NCI-H82 treated with DMSO at 0.1 percent for 48 hours (cell line): ENCODE data around the gene FGA.
"Not testable (repeated sequence)": the region's sequence is repeated elsewhere in the genome, so short reads cannot be mapped to it uniquely, and the experiment has no call there.

Experiments
- DNase-seq: peaks from one replicate; lab custom pipeline; 2025; ENCODE audit not compliant: unreplicated experiment; lab: John Stamatoyannopoulos, UW

Gene FGA

GRCh38 chr4:154608361-154609252, 18.1 kb upstream of the FGA start:
- DNase-seq = no peak

- DNase-seq = no peak
These were observed 16.5 kb upstream of the FGA start for GRCh38 chr4:154606728-154607723.

- DNase-seq = no peak
These were observed 14.2 kb upstream of the FGA start for GRCh38 chr4:154604696-154605200.

- DNase-seq = no peak
These were observed 12.7 kb upstream of the FGA start for GRCh38 chr4:154603033-154603943.

GRCh38 chr4:154602404-154603020, 12.0 kb upstream of the FGA start:
- no peak for DNase-seq

- DNase-seq = no peak
These were observed 7.5 kb upstream of the FGA start for GRCh38 chr4:154597798-154598774.

GRCh38 chr4:154597281-154597680, 6.7 kb upstream of the FGA start:
- DNase-seq = not testable (repeated sequence)

- no peak for DNase-seq
These were observed 5.3 kb upstream of the FGA start for GRCh38 chr4:154595807-154596206.

- DNase-seq = not testable (repeated sequence)
These were observed 3.8 kb upstream of the FGA start for GRCh38 chr4:154594343-154594742.

- no peak for DNase-seq
These were observed 3.3 kb upstream of the FGA start for GRCh38 chr4:154593868-154594267.

- DNase-seq = no peak
These were observed 1.3 kb upstream of the FGA start for GRCh38 chr4:154591890-154592289.

GRCh38 chr4:154589296-154590197, 995 bp downstream of the FGA start:
- no peak for DNase-seq

- DNase-seq = no peak
These were observed 2.3 kb downstream of the FGA start for GRCh38 chr4:154588198-154588597.

GRCh38 chr4:154586296-154587033, 4.1 kb downstream of the FGA start:
- DNase-seq = no peak

GRCh38 chr4:154585369-154586018, 5.0 kb downstream of the FGA start:
- no peak for DNase-seq

- DNase-seq = no peak
These were observed 6.3 kb downstream of the FGA start for GRCh38 chr4:154584259-154584658.

GRCh38 chr4:154583677-154584076, 6.9 kb downstream of the FGA start:
- DNase-seq = no peak
